WTC11 (cell line): ENCODE measurements around the gene TMEM187. TPM values are rescaled to one million over a fixed set of nuclear protein-coding genes. Genes with fewer than 3 reads are reported as not detected.

Source experiments
- ATAC-seq: fragments of 200-7000 bp; cut with Tn5 transposase; 2 replicates; pipeline ENCODE4 v1.10.0; 2021; ENCODE audit warnings: mild to moderate bottlenecking, moderate library complexity
- CTCF ChIA-PET: fragments of 300-600 bp; sonication (Branson Sonifier 250); formaldehyde crosslinking; loops from one replicate; lab custom pipeline; 2021; ENCODE audit warnings: antibody characterized with exemption; lab: Charles Lee
- POLR2A ChIA-PET: fragments of 350-600 bp; sonication (Branson Sonifier 250); formaldehyde crosslinking; loops from one replicate; lab custom pipeline; 2021; ENCODE audit warnings: antibody characterized with exemption; lab: Charles Lee
- DNase-seq: peaks from one replicate; pipeline ENCODE4 v3.0.0; 2021; ENCODE audit warnings: low spot score
- H3K27ac Mint-ChIP-seq: 2 replicates; pipeline ENCODE4 v1.8.0; 2021; ENCODE audit warnings: mixed read lengths
- H3K27me3 Mint-ChIP-seq: 2 replicates; pipeline ENCODE4 v1.8.0; 2021; ENCODE audit warnings: low read depth, mild to moderate bottlenecking, moderate library complexity, mixed read lengths
- H3K36me3 Mint-ChIP-seq: 2 replicates; pipeline ENCODE4 v1.8.0; 2021; ENCODE audit warnings: mixed read lengths
- H3K4me1 Mint-ChIP-seq: 2 replicates; pipeline ENCODE4 v1.8.0; 2022; ENCODE audit warnings: mixed read lengths
- H3K4me3 Mint-ChIP-seq: 2 replicates; pipeline ENCODE4 v1.8.0; 2021; ENCODE audit warnings: mild to moderate bottlenecking, moderate library complexity, mixed read lengths
- H3K9me3 Mint-ChIP-seq: 2 replicates; pipeline ENCODE4 v1.8.0; 2021; ENCODE audit warnings: mixed read lengths
- AFF4 ChIP-seq: sonication (generic); formaldehyde crosslinking; IDR thresholded peaks from 2 replicates; pipeline ENCODE4 v1.8.1; 2023; ENCODE audit warnings: mild to moderate bottlenecking, missing genetic modification reagents, borderline replicate concordance
- ATF1 ChIP-seq: sonication (generic); formaldehyde crosslinking; IDR thresholded peaks from 2 replicates; pipeline ENCODE4 v1.8.1; 2023; ENCODE audit warnings: mild to moderate bottlenecking, moderate library complexity, missing genetic modification reagents
- ATF6 ChIP-seq: sonication (generic); formaldehyde crosslinking; IDR thresholded peaks from 2 replicates; pipeline ENCODE4 v1.8.1; 2023; ENCODE audit warnings: mild to moderate bottlenecking, missing genetic modification reagents
- ELF4 ChIP-seq: sonication (generic); formaldehyde crosslinking; IDR thresholded peaks from 2 replicates; pipeline ENCODE4 v1.8.1; 2022; ENCODE audit warnings: low read depth, mild to moderate bottlenecking, moderate library complexity, missing genetic modification reagents
- ESRRA ChIP-seq: sonication (generic); formaldehyde crosslinking; IDR thresholded peaks from 2 replicates; pipeline ENCODE4 v1.8.1; 2022; ENCODE audit warnings: mild to moderate bottlenecking, missing genetic modification reagents, borderline replicate concordance
- FOXJ3 ChIP-seq: sonication (generic); formaldehyde crosslinking; IDR thresholded peaks from 2 replicates; pipeline ENCODE4 v1.9.0; 2021; ENCODE audit warnings: missing genetic modification reagents, mild to moderate bottlenecking, borderline replicate concordance
- FOXP1 ChIP-seq: sonication (generic); formaldehyde crosslinking; IDR thresholded peaks from 2 replicates; pipeline ENCODE4 v1.8.0; 2022; ENCODE audit warnings: missing genetic modification reagents, mild to moderate bottlenecking, moderate library complexity, borderline replicate concordance
- GTF2I ChIP-seq: fragments of 250-450 bp; sonication (Bioruptor Pico); conservative IDR thresholded peaks from 2 replicates; pipeline ENCODE4 v1.4.0; 2021; ENCODE audit warnings: mild to moderate bottlenecking
- HMGA2 ChIP-seq: fragments of 250-450 bp; sonication (Bioruptor Pico); IDR thresholded peaks from 2 replicates; pipeline ENCODE4 v1.4.0; 2021; ENCODE audit warnings: mild to moderate bottlenecking, moderate library complexity
- JUN ChIP-seq: sonication (generic); formaldehyde crosslinking; IDR thresholded peaks from 2 replicates; pipeline ENCODE4 v1.8.0; 2023; ENCODE audit warnings: mild to moderate bottlenecking, missing genetic modification reagents
- NFE2L1 ChIP-seq: sonication (generic); formaldehyde crosslinking; IDR thresholded peaks from 2 replicates; pipeline ENCODE4 v1.8.1; 2023; ENCODE audit warnings: missing genetic modification reagents
- NR1H2 ChIP-seq: sonication (generic); formaldehyde crosslinking; IDR thresholded peaks from 2 replicates; pipeline ENCODE4 v1.9.0; 2021; ENCODE audit warnings: mild to moderate bottlenecking, moderate library complexity, missing genetic modification reagents
- NR2C2 ChIP-seq: sonication (generic); formaldehyde crosslinking; IDR thresholded peaks from 2 replicates; pipeline ENCODE4 v1.8.0; 2022; ENCODE audit warnings: mild to moderate bottlenecking, missing genetic modification reagents
- RELA ChIP-seq: sonication (generic); formaldehyde crosslinking; IDR thresholded peaks from 2 replicates; pipeline ENCODE4 v1.8.1; 2022; ENCODE audit warnings: missing genetic modification reagents, mild to moderate bottlenecking, borderline replicate concordance
- STAT6 ChIP-seq: sonication (generic); formaldehyde crosslinking; conservative IDR thresholded peaks from 2 replicates; pipeline ENCODE4 v1.8.1; 2023; ENCODE audit warnings: mild to moderate bottlenecking, low read depth, missing genetic modification reagents, moderate library complexity
- ZNF138 ChIP-seq: sonication (generic); formaldehyde crosslinking; conservative IDR thresholded peaks from 2 replicates; pipeline ENCODE4 v1.8.1; 2022; ENCODE audit warnings: mild to moderate bottlenecking, moderate library complexity, missing genetic modification reagents
- ZNF263 ChIP-seq: sonication (generic); formaldehyde crosslinking; IDR thresholded peaks from 2 replicates; pipeline ENCODE4 v1.8.1; 2022; ENCODE audit warnings: low read depth, mild to moderate bottlenecking, moderate library complexity, missing genetic modification reagents
- ZNF396 ChIP-seq: fragments of 250-450 bp; sonication (Bioruptor Pico); IDR thresholded peaks from 2 replicates; pipeline ENCODE4 v1.8.0; 2021; ENCODE audit warnings: mild to moderate bottlenecking, moderate library complexity, borderline replicate concordance
- total RNA-seq: library from RNA; stranded (reverse); gene quantifications from 3 replicates; pipeline ENCODE4 v1.2.3, GENCODE V29; 2021

TMEM187 gene
- total RNA-seq, 1 experiment from 2014 or later = 8.4 TPM

- TF ChIP-seq NFE2L1 (CRISPR knock-in tag) = no peak
- TF ChIP-seq NR2C2 (CRISPR knock-in tag) = no peak
These were observed 36.0 kb downstream of the TMEM187 start (continued) for GRCh38 chrX:154008521-154008920.

GRCh38 chrX:154010330-154011087, 38.0 kb downstream of the TMEM187 start:
- H3K27me3 Mint-ChIP-seq = no peaks in the 10 kb centered on the region
- CTCF ChIA-PET = no interaction called here
- DNase-seq = no peak
- no peaks in the 10 kb centered on the region for H3K9me3 Mint-ChIP-seq
- no peaks in the 10 kb centered on the region for H3K36me3 Mint-ChIP-seq
- TF ChIP-seq STAT6 (no peak), ZNF138 (no peak), ZNF396 (no peak), JUN (CRISPR knock-in tag) (no peak), FOXJ3 (CRISPR knock-in tag) (no peak), NFE2L1 (CRISPR knock-in tag) (no peak), NR1H2 (CRISPR knock-in tag) (no peak), RELA (CRISPR knock-in tag) (no peak), ZNF263 (CRISPR knock-in tag) (no peak), ESRRA (CRISPR knock-in tag) (no peak), ATF6 (CRISPR knock-in tag) (no peak), ELF4 (CRISPR knock-in tag) (no peak), HMGA2 (CRISPR knock-in tag) (no peak), GTF2I (CRISPR knock-in tag) (no peak), AFF4 (CRISPR knock-in tag) (no peak), ATF1 (no peak), FOXP1 (CRISPR knock-in tag) (no peak)
- peak overlapping the region; percentile 45; the same call in 1 of the 2 replicates for H3K27ac Mint-ChIP-seq
- no peak overlapping the region for H3K4me3 Mint-ChIP-seq
- peaks cover 7% of the 10 kb centered on the region for H3K4me1 Mint-ChIP-seq
- no peak for ATAC-seq
- POLR2A ChIA-PET = no interaction called here
